Hindlimb muscle (tissue), 1 donor: Measurements from ENCODE around the gene LRCH3. TPM values are rescaled to one million over a fixed set of nuclear protein-coding genes. Genes with fewer than 3 reads are reported as not detected.

Source experiments
- DNase-seq: peaks from one replicate; pipeline ENCODE4 v3.0.0-alpha.2; 2013
- polyA plus RNA-seq: library from polyadenylated mRNA; unstranded; fragments of 120-200 nt; gene quantifications from one replicate; pipeline ENCODE4 v1.2.1, GENCODE V29; 2013; ENCODE audit not compliant: insufficient read length

Gene LRCH3
- 36.4 TPM for polyA plus RNA-seq

DNA sequence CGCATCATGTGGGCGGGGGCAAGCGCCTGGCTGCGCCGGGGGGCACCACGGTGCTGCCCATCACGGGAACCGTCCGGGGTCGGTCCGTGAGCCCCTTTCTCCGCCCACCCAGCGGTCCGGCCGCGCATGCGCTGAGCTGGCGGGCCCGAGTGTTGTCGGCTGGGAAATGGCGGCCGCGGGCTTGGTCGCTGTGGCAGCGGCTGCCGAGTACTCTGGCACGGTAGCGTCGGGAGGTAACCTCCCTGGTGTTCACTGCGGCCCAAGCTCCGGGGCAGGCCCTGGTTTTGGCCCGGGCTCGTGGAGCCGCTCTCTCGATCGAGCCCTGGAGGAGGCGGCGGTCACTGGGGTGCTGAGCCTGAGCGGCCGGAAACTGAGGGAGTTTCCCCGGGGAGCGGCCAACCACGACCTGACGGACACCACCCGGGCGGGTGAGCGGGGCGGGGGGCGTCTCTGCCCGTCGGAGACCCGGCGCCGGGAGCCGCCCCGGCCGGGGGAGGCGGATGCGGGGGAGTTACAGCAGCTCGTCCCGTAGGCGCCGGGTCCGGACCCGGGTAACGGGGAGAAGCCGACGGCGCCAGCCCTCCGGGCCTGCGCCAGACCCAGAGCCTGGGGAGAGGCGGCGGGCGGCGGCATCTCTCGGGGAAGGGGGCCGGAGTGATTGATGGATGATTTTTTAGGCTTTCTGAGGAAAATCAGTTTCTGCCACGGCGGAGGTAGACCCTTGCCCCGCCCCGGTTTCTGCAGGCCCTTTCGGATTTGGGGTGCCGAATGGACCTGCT lies at the start of gene LRCH3:
Gene LRCH3, plus strand, starts transcription at position 142 of the 779 bp plus-strand sequence. Its CDS starts 25 bp downstream, at position 167.
- peak; percentile 88 for DNase-seq

DNA sequence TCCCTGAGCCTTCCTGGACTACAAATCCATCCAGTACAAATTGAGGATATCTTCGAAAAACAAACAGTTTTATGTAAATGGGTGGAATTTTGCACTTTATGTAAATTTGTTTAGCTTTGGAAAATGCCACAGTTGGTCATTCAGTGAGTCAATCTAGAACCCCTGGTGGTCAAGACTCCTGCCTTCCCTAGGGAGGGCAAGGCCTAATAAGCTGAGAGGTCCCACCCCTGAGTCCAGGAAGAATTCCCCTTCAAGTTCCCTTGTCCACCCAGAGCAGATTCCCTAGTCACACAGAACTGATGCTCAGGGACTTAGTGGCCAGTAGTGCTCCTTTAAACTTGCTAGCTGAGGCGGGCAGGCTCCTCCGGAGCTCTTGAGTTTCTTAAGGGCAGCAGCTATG lies 48.3 kb upstream of the LRCH3 start:
- no peak for DNase-seq

DNA sequence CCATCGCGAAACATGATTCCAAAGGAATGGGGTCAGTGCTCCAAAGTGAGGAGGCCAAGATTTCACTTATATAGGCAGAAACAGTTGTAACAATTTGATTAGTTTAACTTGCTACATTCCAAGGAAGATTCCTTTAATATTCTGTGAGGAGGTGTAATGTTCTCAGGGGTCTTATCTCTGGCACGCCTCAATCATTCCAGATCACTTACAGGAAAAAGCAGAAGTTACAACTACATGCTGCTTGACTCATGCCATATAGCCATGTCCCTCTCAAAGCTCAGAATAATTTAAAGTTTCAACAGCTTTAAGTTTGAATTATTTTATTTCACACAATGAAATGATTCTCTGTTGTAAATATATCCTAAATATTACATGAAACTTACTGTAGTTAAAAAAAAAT lies 44.8 kb upstream of the LRCH3 start:
- DNase-seq, result no peak

DNA sequence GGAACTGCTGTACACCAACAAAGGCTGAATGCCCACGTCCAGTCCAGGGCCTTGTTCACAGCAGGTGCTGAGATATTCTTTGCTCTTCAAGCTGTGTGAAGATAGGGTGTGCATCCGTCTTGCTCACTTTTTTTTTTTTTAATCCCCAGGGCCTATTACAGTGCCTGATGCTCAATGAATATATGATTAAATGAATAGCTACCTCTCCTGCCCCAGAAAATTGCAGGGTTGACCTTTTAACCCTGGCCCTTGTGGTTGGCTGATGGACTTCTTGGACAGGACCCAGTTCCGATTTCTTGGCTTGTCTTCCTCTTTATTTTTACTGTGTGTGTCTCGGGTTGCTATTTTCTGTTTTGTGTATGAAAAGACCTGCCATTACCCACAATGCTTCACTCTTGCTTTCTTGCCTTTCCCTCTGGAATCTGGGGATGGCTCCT lies 44.2 kb upstream of the LRCH3 start:
- DNase-seq, result peak; percentile 13

DNA sequence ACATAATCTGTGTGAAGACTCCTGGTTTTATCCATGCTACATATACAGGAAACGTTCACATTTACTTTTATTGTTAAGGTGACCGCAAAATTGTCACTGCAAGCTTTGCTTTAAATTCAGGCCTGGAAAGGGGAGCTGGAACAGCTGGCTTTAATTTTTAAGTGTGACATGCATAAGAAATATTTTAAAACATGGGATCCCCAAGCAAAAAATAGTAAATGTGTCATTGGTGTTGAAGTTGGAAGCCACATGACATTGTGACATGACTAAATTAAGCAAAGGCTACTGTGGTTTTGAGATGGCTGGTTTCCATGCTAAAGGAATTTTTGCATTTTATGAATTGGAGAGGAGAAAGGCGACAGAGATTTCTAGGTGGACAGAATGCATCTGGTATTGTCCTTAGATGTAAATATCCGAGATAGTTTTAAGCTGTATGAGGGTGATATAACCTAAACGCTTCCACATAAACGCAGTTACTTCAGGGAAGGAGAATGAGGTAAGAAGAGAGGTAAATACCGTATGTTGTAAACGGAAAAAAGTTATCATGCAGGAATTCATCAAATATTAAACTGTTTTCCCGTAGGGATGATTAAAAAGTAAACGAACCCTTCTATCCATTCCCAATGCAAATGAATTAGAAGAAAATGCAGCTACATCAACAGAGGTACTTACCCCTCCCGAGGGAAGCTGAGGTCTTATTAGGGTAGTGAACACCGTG lies 42.3 kb upstream of the LRCH3 start:
- no peak for DNase-seq

DNA sequence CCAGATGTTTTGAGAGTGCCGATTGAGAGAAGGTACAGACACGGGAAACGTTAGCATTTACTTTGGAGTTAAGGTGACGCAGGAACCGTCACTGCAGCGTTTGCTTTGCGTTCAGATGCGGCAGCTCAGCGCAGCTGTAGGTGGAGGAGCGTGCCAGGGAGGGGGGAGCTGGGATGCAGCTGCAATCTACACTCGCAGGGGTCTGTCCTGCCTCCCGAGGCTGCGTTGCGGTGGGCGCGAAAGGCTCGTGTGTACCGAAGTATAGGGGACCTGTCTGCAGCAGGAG lies 41.8 kb upstream of the LRCH3 start:
- DNase-seq, result peak; percentile 73

DNA sequence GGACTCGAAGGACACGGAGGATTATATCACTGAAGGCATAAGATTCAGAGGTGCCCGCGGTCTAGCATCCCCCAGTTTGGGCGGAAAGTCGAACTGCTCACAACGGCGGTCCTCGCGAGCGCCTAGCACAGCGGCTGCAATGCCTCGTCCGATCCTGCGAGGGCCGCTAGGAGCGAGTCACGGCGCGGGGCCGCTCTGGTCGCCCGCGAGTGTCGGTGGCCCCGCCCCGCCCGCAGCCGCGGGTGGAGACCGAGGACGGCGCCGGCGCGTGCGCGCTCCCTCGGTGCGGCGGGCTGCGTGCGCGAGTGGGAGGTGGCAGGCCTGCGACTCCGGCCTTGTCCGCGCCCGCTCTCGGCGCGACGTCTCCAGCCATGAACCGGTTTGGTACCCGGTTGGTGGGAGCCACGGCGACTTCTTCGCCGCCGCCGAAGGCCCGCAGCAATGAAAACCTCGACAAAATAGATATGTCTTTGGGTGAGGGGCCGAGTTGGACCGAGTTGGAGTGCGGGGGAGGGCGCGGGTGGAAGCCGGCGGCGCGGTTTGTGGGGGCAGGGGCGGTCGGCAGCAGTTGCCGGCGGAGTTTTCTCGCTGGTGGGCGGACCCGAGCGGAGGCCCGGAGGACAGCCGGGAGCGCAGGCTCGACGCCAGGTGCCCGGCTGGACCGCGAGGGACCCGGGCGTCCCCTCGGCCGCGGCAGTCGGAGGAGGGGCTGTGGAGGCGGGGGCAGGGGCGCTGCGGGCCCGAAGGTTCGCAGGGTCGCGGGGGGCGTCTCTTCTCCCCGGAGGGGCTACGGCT lies 41.3 kb upstream of the LRCH3 start, which contains the start of gene FYTTD1:
Gene FYTTD1, plus strand, starts transcription at position 283 of the 795 bp plus-strand sequence. Its CDS starts 89 bp downstream, at position 372.
- DNase-seq, result peak; percentile 95

DNA sequence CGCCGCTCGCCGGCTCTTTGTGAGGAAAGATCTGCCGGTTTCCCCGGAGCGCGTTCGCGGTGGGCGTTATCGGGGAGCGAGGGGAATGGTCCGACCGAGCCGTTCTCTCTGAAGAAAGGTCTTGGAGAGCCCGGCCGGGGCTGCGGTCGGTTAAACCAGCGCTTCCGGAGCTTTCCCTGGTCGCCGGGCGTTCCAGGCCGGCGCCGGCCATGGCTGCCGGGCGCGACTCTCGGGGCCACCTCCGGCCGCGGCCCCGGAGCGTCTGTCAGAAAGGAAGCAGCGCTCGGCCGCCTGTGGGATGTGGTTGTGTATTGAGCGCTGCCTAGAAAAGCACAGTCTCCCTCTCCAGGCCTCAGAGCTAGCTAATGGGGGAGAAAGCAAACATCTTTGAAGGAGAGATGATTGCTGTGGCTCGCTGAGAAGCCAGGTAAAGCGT lies 40.6 kb upstream of the LRCH3 start:
- DNase-seq, result peak; percentile 57

DNA sequence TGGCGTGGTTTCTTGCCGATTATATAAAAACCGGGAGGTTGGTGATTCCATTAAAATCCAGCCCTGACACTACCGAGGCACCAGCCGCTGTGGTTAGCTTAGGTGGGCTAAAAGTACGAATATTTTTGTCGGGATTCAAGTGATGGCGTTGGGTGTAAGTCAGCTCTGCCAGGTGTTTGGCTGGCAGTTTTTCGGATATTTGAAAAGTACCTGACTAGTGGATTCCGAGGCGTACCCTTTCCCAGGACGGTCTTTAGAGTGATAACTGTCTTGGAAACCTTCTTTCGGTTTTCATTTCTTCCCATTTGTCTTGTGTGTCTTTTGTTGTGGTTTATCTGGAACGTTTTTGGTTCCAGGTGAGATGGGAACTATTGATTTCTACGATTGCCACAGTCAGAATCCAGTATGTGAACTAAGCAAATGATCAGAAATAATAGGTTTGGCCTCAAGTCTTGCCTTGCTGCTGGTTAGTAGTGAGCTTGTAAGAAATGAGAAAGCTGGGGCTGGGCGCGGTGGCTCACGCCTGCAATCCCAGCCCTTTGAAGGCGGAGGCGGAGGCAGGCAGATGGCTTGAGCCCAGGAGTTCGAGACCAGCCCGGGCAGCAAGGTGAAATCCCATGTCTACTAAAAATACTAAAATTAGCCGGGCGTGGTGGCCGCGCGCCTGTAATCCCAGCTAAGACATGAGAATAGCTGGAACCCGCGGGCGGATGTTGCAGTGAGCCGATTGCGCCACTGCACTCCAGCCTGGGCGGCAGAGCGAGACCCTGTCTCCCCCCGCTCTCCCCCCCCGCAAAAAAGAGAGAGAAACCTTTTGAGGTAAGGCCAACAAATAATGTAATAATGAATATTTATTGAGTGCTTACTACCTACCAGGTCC lies 40.0 kb upstream of the LRCH3 start:
- peak; percentile 29 for DNase-seq

DNA sequence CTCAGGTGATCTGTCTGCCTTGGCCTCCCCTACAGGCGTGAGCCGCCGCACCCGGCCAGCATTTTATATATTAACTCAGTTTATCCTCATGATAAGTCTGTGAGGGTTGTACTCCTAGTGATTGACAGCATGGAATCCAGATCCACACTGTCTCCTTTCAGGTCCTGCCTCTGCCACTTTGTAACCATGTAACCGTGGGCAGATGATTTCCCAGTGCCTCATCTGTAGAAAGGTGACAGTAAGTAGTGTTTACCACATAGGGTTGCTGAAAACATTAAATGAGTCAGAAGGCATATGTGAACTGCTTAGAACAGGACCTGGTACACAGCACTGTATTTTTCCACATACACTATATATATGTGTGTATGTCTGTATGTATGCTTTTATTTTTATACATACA lies 38.9 kb upstream of the LRCH3 start:
- DNase-seq, result no peak

DNA sequence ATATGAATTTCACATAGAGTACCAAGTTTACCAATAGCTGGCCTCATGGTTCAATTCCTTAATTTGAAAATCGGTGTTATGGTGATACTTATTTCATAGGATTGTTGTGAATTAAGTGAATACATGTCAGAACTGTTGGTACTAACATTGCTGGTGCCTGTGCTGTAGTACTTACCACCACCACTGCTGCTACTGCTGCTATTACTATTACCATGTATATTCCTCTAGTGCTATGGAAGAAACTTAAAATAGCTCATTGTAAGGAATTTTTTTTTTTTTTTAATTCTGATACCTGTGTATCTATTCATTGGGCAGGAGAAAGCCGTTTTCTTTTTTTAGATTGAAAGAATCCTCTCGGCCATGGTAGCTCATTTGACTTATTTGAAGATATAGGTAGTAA lies 37.8 kb upstream of the LRCH3 start:
- no peak for DNase-seq

DNA sequence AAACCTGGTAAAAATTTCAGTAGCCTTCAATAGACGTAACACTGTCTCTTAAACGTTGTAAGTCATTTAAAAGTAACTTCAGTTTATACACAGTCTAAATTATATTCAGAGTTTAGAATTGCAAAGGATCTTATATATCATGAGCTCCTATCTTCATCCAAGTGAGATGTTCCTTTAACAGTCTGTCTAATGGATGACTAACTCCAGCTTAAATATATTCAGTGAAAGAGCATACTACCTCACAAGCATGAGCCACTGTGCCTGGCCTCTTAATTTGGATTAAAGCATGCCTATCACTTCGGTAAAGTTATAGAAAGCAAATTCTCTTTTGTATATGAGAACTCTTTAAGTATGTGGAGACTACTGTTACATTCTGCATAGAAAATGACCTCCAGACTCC lies 34.4 kb upstream of the LRCH3 start:
- DNase-seq, result no peak

DNA sequence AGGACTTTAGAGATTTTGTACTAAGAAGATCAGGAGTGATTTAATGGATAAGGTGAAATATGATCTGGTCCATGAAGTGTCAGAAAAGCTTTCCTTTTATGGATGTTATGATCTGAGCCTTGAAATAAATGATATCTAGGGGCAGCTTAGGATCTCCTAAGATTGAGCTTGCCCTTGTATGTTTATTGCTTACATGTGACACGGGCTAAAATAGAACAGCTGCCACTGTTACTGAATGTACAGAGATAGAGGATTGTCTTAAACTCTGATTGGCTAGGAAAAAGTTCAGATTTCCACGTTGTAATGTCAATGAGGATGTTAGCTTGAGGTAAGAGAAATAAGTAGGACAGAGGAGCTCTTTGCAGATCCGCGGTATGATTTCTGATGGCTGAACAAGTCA lies 32.5 kb upstream of the LRCH3 start:
- DNase-seq, result no peak

DNA sequence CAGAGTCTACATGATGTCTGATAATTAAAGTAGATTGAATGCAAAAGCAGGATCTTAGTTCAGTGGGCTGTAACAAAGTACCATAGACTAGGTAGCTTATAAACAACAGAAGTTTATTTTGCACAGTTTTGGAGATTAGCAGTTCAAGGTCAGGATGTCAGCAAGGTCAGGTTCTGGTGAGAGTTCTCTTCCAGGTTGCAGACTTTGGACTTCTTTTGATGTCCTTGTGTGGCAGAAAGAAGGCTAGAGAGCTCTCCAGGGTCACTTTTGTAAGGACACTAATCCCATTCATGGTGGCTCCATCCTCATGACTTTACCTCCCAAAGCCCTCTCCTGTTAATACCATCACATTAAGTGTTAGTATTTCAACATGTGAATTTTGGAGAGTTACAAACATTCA lies 29.3 kb upstream of the LRCH3 start:
- DNase-seq, result no peak

DNA sequence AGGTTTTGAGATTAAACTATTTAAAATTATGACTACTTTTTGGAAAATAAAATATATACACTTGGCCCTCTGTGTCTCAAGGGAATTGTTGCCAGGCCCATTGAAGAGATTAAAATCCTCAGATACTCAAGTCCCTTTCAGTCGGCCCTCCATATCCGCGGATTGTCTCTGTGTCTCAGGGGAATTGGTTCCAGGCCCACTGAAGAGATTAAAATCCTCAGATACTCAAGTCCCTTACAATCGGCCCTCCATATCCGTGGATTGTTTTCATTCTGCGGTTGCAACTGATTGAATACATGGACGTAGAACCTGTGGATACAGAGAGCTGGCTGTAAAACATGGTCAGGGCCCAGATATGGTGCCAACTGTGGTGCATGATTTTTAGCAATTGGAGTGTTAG lies 15.7 kb upstream of the LRCH3 start:
- DNase-seq, result no peak

DNA sequence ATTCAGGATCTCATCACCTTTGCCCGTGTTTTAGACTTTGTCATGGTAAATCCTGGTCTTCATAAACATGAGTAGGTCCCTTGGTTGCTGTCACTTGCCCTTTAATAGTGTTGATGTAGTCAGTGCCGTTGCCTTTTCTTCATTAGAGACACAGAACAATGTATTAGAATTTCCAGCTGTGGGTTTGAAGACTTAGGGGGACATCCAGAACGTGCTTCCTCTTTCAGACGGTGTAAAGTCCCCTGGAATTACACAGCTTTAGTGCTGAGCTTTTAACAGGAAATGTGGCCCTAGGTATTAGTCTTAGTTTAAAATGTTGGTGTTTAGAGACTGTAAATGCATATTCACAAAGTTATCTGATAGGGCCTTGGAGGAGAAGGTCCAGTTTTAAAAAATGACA lies 8.8 kb upstream of the LRCH3 start:
- DNase-seq, result no peak

DNA sequence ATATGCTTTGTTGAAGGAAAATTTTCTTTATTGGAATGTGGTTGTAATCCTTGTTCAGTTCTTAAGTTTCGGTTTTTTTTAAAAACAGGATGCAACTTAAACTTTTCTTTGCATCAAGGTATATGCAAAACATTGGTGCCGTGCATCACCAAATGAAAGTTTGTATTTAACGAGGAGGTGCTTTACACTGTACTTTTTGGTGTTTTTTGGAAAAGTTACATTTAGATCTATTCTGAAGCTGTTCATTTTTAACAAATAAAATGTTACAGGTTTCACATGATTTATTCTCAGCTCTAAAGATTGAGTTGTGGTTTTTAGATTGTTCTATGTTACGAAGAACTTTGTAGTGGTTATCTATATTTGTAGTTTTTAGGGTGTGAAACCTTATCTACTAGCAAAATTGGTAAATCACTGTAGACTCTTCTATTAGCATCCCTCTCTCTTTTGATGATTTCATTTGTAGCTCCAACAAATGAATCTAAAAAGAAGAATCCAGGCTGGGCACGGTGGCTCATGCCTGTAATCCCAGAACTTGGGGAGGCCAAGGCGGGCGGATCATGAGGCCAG lies 7.0 kb upstream of the LRCH3 start:
- DNase-seq, result no peak

DNA sequence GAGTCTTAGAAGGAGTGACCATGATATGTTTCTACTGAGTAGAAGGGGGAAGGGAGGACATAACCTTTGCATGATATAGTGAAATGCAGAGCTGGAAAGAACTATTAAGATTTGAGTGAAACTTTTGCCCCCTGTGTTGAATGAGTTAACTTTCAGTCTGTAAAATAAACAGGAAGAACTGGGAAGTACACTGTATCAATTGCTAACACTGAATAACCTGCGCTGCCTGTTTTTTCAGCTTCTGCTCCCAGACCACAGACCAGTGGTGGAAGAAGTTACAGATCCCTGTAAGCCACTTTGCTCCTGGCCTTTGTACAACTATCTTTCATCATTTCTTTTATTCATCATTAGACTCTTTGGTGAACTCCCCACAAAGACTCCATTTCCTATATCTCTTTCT lies 3.6 kb upstream of the LRCH3 start:
- no peak for DNase-seq

DNA sequence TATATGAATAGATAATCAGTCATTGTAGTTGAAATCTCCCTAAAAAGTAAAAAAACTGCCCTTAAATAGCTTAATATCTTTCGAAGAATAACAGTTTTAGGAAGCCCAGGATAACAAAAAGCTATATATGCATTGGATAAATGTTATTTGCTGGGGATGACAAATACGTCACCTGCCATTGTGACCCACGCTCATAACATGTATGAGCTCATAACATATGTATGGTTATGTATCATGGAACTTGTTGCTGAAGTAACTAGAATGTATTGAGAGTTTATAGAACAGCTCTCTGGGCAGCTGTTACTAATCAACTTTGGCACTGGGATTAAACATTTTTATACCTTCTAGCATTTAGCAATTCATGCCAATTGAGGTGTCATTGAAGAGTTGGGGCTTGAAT lies 1.7 kb upstream of the LRCH3 start:
- no peak for DNase-seq

DNA sequence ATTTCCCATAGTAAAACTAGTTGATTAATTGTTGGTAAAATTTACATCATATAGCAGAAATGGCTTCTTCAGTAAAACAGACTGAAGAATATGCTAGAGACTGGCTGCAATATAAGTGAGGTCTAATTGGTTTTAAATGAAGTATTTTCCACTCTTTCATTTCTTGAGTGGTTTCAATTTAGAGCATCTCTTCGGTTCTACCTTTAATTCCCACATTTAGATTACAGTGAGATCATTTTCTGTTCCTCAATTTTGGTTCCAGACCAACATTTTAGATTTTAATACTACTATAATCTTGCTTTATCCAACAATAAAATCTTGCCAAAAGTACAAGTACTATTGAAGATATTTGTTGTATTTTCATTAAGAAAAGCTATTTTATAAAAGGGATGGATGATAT lies 1.0 kb upstream of the LRCH3 start:
- no peak for DNase-seq

DNA sequence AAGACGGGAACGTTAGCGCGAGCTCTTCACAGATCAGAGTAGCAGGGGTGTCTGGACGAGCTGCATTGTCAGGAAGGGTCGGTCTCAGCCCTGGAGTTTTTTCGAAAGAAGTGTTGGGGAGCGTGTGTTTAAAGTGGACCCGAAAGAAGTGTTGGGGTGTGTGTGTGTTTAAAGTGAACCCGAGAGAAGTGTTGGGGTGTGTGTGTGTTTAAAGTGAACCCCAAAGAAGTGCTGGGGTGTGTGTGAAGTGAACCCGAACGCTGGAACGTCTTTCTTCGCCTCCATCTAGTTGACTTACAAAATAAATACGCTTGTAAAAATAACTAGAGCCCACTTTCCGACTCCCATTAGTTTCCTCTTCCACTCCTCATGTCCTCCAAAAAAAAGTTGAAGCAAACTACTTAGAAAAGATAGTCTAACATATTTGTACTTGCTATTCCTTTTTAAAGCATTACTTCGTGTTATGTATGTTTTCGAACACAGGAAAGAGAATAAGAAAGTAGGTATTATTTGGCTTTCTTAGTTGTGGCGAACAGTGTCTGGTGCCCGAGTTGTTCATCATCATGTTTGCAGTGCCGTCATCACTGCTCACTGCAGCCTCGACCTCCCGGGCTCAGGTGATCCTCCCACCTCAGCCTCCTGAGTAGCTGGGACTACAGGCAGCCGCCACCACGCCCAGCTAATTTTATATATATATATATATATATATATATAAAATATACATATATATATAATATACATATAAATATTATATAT lies 1.0 kb downstream of the LRCH3 start:
- DNase-seq, result peak; percentile 7
